ENCODE results near the gene NSD1.
"Not testable (repeated sequence)": the region's sequence is repeated elsewhere in the genome, so short reads cannot be mapped to it uniquely, and the experiment has no call there.

The NSD1 gene

GRCh38 chr5:177336603-177337494, 203.3 kb downstream of the NSD1 start:
- H3K4me3 ChIP-seq (ENCODE audit: low read depth, low read length): no peak overlapping the region
- TF ChIP-seq CTCF (IDR thresholded peaks at IDR 0.05; ENCODE audit: low read depth, low read length, missing control alignments): no peak
- in situ Hi-C loops (cut with HindIII; ENCODE audit: low sequenced_read_pairs): no loop called here
- DNase-seq (ENCODE audit: low read depth): no peak

DNA sequence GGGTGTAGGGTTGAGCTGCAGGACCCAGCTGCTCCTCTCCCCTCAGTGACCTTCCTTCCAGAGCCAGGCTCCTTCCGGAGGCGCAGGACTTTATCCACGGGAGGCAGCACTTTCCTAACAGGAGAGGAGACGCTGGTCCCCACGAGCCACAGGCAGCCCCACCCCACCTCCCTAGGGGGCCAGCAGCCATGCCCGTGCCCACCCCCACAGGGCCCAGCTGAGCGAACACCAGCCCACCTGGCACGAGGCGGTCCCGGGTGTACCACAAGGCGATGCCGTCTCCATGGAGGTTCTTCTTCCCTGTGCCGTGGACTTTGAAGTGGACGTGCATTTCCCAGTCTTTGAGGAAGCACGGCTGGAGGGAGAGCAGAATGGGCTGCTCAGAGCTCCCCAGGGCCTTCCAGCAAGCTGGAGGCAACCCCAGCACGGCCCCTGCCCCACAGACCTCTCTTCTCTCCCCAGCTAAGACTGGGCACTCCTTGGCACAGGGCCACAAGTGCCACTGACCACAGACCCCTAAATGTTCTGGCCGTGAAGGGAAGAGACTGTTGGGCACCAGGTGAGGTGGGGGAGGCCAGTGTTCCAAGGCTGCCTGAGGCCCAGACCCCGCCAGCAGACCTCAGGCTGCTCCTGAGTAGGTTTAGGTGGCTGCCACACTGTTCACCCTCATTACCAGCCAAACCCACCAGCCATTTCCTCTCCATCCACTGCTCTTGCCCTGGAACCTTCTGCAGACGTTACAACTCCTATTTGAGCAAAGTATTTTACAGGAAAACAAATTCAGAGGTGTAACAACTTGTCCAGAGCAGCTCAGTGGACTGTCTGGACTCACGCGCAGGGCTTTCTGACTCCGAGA, 204.9 kb downstream of the NSD1 start:
- in situ Hi-C loops (cut with HindIII; ENCODE audit: low sequenced_read_pairs): no loop called here
- no peak for TF ChIP-seq CTCF (IDR thresholded peaks at IDR 0.05; ENCODE audit: low read depth, low read length, missing control alignments)
- DNase-seq (ENCODE audit: low read depth): no peak
- no peak overlapping the region for H3K4me3 ChIP-seq (ENCODE audit: low read depth, low read length)

DNA sequence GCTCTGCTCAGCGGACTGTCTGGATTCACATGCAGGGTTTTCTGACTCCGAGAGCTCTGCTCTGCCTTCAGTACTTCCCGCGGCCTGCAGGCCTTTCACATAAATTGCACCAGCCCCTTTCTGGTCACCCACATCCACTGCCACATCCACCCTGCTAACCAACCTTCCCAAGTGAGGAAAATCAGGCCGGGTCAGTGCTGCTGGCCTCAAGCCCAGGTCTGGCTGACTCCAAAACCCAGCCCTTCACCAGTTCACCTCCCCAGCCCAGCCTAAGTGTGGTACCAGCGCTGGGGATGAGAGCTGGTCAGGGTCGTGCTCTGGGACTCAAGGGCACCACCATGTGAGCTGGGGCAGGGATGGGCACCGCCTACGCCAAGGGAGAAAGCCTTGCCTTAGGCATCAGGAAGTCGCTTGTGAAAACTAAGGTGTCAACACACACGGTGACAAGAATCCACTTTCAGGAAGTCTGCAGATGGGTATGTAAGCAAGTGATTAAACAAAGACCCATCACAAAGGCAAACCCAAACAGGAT, 205.6 kb downstream of the NSD1 start:
- DNase-seq (ENCODE audit: low read depth): no peak
- in situ Hi-C loops (cut with HindIII; ENCODE audit: low sequenced_read_pairs): no loop called here
- no peak overlapping the region for H3K4me3 ChIP-seq (ENCODE audit: low read depth, low read length)
- TF ChIP-seq CTCF (IDR thresholded peaks at IDR 0.05; ENCODE audit: low read depth, low read length, missing control alignments): no peak

GRCh38 chr5:177343000-177343399, 209.4 kb downstream of the NSD1 start:
- in situ Hi-C loops (cut with HindIII; ENCODE audit: low sequenced_read_pairs); DNase-seq (ENCODE audit: low read depth); H3K4me3 ChIP-seq (ENCODE audit: low read depth, low read length): not testable (repeated sequence)

DNA sequence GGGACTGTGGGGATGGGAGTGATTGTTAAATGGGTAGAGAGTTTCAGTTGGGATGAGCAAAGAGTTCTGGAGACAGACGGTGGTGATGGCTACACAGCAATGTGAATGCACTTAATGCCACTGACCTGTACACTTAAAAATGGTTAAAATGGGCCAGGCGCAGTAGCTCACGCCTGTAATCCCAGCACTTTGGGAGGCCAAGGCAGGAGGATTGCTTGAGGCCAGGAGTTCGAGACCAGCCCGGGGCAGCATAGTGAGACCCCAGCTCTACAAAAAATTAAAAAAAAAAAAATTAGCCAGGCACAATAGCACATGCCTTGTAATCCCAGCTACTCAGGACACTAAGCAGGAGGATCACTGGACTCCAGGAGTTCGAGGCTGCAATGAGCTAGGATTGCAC, 210.2 kb downstream of the NSD1 start:
- H3K4me3 ChIP-seq (ENCODE audit: low read depth, low read length): no peak overlapping the region
- TF ChIP-seq CTCF (IDR thresholded peaks at IDR 0.05; ENCODE audit: low read depth, low read length, missing control alignments): no peak
- in situ Hi-C loops (cut with HindIII; ENCODE audit: low sequenced_read_pairs): no loop called here
- DNase-seq (ENCODE audit: low read depth): no peak

DNA sequence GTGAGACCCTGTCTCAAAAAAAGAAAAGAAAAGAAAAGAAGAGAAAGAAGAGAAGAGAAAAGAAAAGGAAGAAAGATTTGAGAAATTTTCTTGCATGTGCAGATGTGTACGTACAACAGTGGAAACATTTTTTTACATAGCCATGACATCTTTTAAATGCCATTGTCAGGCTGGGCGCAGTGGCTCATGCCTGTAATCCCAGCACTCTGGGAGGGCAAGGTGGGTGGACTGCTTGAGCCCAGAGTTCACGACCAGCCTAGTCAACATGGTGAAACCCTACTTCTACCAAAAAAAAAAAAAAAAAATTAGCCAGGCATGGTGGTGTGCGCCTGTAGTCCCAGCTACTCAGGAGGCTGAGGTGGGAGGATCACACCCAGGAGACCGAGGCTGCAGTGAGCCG, 211.3 kb downstream of the NSD1 start:
- in situ Hi-C loops (cut with HindIII; ENCODE audit: low sequenced_read_pairs): loop anchor here (5.0 kb wide), 1 partner anchor 62 kb away; the partner anchor contains the start of gene F12
- no peak for DNase-seq (ENCODE audit: low read depth)
- H3K4me3 ChIP-seq (ENCODE audit: low read depth, low read length): no peak overlapping the region
- TF ChIP-seq CTCF (IDR thresholded peaks at IDR 0.05; ENCODE audit: low read depth, low read length, missing control alignments): no peak
